Measurements from ENCODE around the gene TNFRSF18.

The TNFRSF18 gene

DNA sequence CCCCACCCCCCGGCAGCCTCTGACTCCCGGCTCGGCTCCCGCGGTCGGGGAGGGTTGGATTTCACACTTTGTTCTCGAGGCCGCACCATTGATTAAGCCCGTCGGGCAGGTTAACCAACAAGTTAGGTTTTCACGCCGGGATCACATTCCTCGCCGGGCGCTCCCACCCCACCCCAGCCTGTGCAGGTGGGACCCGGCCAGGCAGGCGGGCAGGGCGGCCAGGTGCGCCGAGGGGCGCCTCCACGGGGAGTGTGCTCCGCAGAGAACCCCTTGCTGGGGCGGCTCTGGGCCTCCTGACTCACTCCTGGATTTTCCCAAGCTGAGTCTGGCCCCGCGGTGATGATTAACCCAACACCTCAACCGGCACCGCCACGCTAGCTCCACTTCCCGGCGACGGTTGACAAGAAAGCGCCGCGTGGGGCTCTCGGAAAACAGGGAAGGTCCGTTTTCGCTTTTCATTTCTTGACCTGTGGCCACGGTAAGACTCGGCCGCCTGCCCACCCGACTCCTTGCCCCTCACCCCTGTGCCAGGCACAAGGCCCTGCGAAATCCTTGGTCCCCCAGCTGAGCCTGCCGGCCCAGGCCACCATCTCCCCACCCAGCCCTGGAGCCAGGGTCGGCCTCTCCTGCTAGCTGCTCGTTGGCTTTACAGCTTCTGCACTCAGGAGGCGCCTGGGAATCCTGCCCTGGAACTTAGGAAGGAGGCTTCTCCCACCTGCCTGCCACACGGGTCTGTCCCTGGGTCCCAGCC, 41.5 kb downstream of the TNFRSF18 start:
- Histone ChIP-seq H3K9me3 (ENCODE audit: control insufficient read depth in 2 of 2, low read length in 2 of 2) (no peaks in the 10 kb centered on the region), H3K4me1 (ENCODE audit: control insufficient read depth, insufficient read depth, low read length) (no peaks in the 10 kb centered on the region), H3K4me3 (ENCODE audit: low read length in 2 of 2) (no peak overlapping the region), H3K9ac (ENCODE audit: low read length in 2 of 2) (no peak overlapping the region), H3K27ac (ENCODE audit: low read length) (no peak overlapping the region), H3K36me3 (ENCODE audit: control insufficient read depth in 2 of 2, insufficient read depth in 2 of 2, low read length in 2 of 2) (no peaks in the 10 kb centered on the region), H3K27me3 (ENCODE audit: control insufficient read depth in 1 of 2, insufficient read depth in 2 of 2, low read length in 2 of 2) (peaks cover 13 to 44% of the 10 kb centered on the region in 2 donors)

- no peak overlapping the region for H3K9ac ChIP-seq (ENCODE audit: low read length in 2 of 2)
- H3K9me3 ChIP-seq (ENCODE audit: control insufficient read depth in 2 of 2, low read length in 2 of 2), result no peaks in the 10 kb centered on the region
- H3K4me1 ChIP-seq (ENCODE audit: control insufficient read depth, insufficient read depth, low read length), result no peaks in the 10 kb centered on the region
- H3K27me3 ChIP-seq (ENCODE audit: control insufficient read depth in 1 of 2, insufficient read depth in 2 of 2, low read length in 2 of 2), result peaks cover 12 to 38% of the 10 kb centered on the region in 2 donors
- no peaks in the 10 kb centered on the region for H3K36me3 ChIP-seq (ENCODE audit: control insufficient read depth in 2 of 2, insufficient read depth in 2 of 2, low read length in 2 of 2)
- no peak overlapping the region for H3K27ac ChIP-seq (ENCODE audit: low read length)
- H3K4me3 ChIP-seq (ENCODE audit: low read length in 2 of 2), result no peak overlapping the region
Observed at GRCh38 chr1:1164361-1164700, 42.1 kb downstream of the TNFRSF18 start.

- Histone ChIP-seq H3K4me1 (ENCODE audit: control insufficient read depth, insufficient read depth, low read length) (peaks cover 4% of the 10 kb centered on the region), H3K27ac (ENCODE audit: low read length) (no peak overlapping the region), H3K4me3 (ENCODE audit: low read length in 2 of 2) (no peak overlapping the region), H3K9me3 (ENCODE audit: control insufficient read depth in 2 of 2, low read length in 2 of 2) (no peaks in the 10 kb centered on the region), H3K9ac (ENCODE audit: low read length in 2 of 2) (no peak overlapping the region), H3K36me3 (ENCODE audit: control insufficient read depth in 2 of 2, insufficient read depth in 2 of 2, low read length in 2 of 2) (no peaks in the 10 kb centered on the region), H3K27me3 (ENCODE audit: control insufficient read depth in 1 of 2, insufficient read depth in 2 of 2, low read length in 2 of 2) (peaks cover 9 to 37% of the 10 kb centered on the region in 2 donors)
Observed at GRCh38 chr1:1163538-1164070, 42.8 kb downstream of the TNFRSF18 start.

DNA sequence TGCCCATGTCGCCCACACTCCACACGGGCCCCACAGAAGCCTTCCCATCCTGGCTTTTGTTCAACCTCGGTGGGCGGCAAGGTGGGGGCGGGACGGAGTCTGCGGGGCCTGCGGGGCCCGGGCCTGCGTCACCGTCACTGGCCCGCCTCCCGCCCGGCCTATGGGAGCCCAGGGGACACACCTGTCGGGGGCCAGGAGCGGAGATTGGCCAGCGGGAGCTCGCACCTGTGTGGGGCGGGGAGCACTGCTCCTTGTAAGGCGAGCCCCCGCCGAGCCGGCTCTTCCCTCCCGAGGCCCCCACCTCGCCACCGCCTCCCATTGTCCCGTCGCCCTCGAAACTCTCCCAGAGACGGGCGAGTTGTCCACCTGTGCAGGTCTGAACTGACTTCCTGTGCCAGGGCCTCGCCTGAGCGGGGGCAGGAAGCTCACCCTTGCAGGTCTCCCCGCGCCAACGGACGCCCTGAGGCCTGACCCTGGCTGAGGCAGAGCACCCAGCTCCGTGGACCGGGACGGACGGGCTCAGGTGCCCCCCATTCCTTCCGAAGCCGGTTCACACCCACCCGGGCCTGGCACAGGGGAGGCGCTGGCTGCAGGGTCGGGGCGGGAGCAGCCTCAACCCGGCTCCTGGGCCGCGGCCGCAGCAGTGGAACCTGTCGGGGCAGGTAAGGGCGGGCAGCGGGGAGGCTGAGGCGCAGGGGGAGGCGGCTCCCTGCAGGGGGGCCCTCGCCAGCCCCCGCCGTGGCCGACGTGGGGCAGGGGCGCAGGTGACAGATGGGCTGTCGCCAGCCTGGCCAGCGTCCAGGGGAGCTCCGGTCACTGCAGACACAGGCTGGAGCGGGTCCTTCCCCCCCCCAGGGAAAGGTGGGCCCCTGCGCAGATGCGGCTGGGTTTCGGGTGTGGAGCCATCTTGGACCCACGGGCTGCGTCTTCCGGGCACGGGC, 43.5 kb downstream of the TNFRSF18 start:
- no peak overlapping the region for H3K27ac ChIP-seq (ENCODE audit: low read length)

DNA sequence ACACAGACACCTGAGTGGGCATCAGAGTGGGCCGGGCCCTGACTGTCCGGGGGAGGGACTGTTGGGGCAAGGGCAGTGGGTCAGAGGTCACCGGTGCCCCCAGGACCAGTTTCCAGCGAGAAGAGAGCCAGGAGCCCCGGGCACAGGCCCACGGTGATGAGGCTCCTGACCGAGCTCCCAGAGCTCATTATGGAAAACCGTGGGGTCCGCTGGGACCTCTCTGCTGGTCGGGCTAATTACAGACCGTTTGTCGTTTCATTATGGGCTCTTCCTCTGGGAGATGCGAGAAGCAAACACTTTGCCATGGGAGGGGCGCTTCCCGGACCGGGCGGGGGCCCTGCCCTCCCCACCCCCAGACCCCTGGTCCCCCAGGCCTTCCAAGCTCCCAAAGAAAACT, 44.7 kb downstream of the TNFRSF18 start:
- Histone ChIP-seq H3K27ac (ENCODE audit: low read length) (no peak overlapping the region), H3K9ac (ENCODE audit: low read length in 2 of 2) (no peak overlapping the region), H3K4me1 (ENCODE audit: control insufficient read depth, insufficient read depth, low read length) (peaks cover 16% of the 10 kb centered on the region), H3K36me3 (ENCODE audit: control insufficient read depth in 2 of 2, insufficient read depth in 2 of 2, low read length in 2 of 2) (no peaks in the 10 kb centered on the region), H3K27me3 (ENCODE audit: control insufficient read depth in 1 of 2, insufficient read depth in 2 of 2, low read length in 2 of 2) (peaks cover 6 to 23% of the 10 kb centered on the region in 2 donors), H3K9me3 (ENCODE audit: control insufficient read depth in 2 of 2, low read length in 2 of 2) (no peaks in the 10 kb centered on the region), H3K4me3 (ENCODE audit: low read length in 2 of 2) (no peak overlapping the region)

More for the DNA sequence above, 43.5 kb downstream of the TNFRSF18 start:
- Histone ChIP-seq H3K9ac (ENCODE audit: low read length in 2 of 2) (no peak overlapping the region), H3K4me3 (ENCODE audit: low read length in 2 of 2) (no peak overlapping the region), H3K36me3 (ENCODE audit: control insufficient read depth in 2 of 2, insufficient read depth in 2 of 2, low read length in 2 of 2) (no peaks in the 10 kb centered on the region), H3K9me3 (ENCODE audit: control insufficient read depth in 2 of 2, low read length in 2 of 2) (no peaks in the 10 kb centered on the region), H3K4me1 (ENCODE audit: control insufficient read depth, insufficient read depth, low read length) (peaks cover 11% of the 10 kb centered on the region), H3K27me3 (ENCODE audit: control insufficient read depth in 1 of 2, insufficient read depth in 2 of 2, low read length in 2 of 2) (peaks cover 6 to 31% of the 10 kb centered on the region in 2 donors)

DNA sequence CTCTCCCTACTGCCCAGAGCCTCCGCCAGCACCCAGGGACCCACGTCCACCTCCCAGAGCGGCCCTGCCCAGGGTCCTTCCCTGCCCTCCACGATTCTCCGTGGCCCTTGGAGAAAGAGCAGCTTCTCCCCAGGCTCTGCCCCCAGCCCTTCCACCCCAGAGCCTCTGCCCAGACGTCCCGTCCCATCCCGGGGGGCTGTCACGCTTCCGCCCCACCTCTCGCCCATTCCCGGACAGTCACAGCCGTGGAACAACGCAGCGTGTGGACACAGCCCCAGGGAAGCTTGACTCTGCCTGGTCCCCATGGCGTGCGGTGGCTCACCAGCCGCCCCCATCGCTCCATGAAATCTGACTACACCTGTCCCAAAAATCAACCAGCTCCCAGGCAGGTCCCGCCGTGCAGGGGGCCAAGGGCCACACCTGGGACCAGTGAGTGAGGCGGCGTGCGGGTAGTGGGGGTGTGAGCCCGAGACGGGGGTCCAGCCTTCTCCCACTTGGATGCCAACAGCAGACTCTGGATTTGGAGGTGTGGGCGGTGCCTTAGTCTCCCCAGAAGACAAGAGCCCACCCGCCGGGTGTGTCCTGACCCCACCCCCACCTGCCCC, 45.2 kb downstream of the TNFRSF18 start:
- H3K9me3 ChIP-seq (ENCODE audit: control insufficient read depth in 2 of 2, low read length in 2 of 2), result no peaks in the 10 kb centered on the region
- no peak overlapping the region for H3K27ac ChIP-seq (ENCODE audit: low read length)
- H3K4me1 ChIP-seq (ENCODE audit: control insufficient read depth, insufficient read depth, low read length), result peaks cover 16% of the 10 kb centered on the region
- no peaks in the 10 kb centered on the region for H3K36me3 ChIP-seq (ENCODE audit: control insufficient read depth in 2 of 2, insufficient read depth in 2 of 2, low read length in 2 of 2)
- no peak overlapping the region for H3K4me3 ChIP-seq (ENCODE audit: low read length in 2 of 2)
- no peak overlapping the region for H3K9ac ChIP-seq (ENCODE audit: low read length in 2 of 2)
- peaks cover 6 to 23% of the 10 kb centered on the region in 2 donors for H3K27me3 ChIP-seq (ENCODE audit: control insufficient read depth in 1 of 2, insufficient read depth in 2 of 2, low read length in 2 of 2)

GRCh38 chr1:1160281-1160930, 46.0 kb downstream of the TNFRSF18 start:
- Histone ChIP-seq H3K4me3 (ENCODE audit: low read length in 2 of 2) (no peak overlapping the region), H3K9ac (ENCODE audit: low read length in 2 of 2) (no peak overlapping the region)

DNA sequence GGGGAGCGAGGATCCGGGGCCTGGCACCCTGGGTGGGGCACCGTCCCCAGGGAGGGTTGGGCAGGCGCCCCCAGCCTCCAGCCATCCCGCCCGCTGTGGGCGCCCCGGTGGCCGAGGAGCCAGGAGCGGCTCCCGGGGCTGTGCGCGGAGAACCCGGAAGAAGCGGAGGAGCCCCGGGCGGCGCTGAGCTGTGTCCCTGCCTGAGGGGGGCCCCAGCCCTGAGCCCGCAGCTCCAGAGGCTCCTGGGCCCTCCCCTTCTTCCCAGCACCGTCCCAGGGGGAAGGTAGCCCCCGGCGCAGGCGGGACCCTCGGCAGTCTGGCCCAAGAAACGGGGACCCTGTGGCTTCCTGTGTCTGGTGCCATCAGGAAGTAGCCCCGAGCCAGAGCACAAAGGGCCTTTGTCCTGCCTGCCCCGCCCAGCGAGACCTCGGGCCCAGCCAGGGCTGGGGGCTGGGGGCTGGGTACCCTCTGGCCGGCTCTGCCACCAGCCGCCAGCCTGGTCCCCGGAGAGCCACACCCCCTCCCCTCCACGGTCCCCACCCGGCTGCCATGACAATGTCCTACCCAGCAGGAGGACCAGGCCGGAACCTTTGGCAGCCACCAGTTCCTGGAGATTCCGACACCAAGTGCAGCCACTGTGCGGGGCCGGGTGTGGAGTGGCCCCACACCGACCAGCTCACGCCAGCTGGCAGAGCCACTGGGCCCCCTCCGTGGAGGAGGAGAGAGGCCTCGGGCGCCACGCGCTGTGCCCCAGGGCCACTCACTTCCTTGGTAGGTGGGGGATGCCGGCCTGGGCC, 48.3 kb downstream of the TNFRSF18 start:
- Histone ChIP-seq H3K9me3 (ENCODE audit: control insufficient read depth in 2 of 2, low read length in 2 of 2) (no peaks in the 10 kb centered on the region), H3K27ac (ENCODE audit: low read length) (peak overlapping the region; percentile 82), H3K27me3 (ENCODE audit: control insufficient read depth in 1 of 2, insufficient read depth in 2 of 2, low read length in 2 of 2) (peaks cover 0 to 6% of the 10 kb centered on the region in 2 donors), H3K9ac (ENCODE audit: low read length in 2 of 2) (peak overlapping the region; percentile 83 to 88), H3K36me3 (ENCODE audit: control insufficient read depth in 2 of 2, insufficient read depth in 2 of 2, low read length in 2 of 2) (no peaks in the 10 kb centered on the region), H3K4me1 (ENCODE audit: control insufficient read depth, insufficient read depth, low read length) (peaks cover 16% of the 10 kb centered on the region), H3K4me3 (ENCODE audit: low read length in 2 of 2) (peak overlapping the region; percentile 74 to 79)

More at GRCh38 chr1:1160281-1160930, 46.0 kb downstream of the TNFRSF18 start:
- H3K27me3 ChIP-seq (ENCODE audit: control insufficient read depth in 1 of 2, insufficient read depth in 2 of 2, low read length in 2 of 2), result peaks cover 6 to 20% of the 10 kb centered on the region in 2 donors
- no peaks in the 10 kb centered on the region for H3K36me3 ChIP-seq (ENCODE audit: control insufficient read depth in 2 of 2, insufficient read depth in 2 of 2, low read length in 2 of 2)
- H3K9me3 ChIP-seq (ENCODE audit: control insufficient read depth in 2 of 2, low read length in 2 of 2), result no peaks in the 10 kb centered on the region
- H3K4me1 ChIP-seq (ENCODE audit: control insufficient read depth, insufficient read depth, low read length), result peaks cover 16% of the 10 kb centered on the region
- H3K27ac ChIP-seq (ENCODE audit: low read length), result no peak overlapping the region

DNA sequence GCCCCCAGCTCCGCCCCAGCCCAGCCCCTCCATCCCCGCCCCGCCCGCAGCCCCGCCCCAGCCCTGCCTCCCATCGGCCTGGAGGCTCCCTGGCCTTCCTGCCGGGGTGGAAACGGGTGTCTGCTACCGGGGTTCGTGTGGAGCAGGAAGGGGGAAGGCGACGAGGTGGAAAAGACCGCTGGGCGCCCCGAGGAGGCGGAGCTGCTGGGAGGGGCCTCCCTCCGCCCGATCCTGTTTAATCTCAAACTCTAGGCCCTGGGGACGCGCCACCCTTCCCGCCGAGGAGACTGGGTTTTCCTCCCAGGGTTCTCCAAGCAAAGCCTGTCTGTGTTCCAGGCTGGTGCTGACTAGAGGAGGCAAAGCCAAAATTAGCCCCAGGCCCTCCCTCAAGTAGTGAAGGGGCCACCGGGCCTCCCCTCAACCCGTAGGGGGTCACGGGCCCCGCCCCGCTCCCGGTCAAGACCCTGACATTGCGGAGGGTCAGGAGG, 48.9 kb downstream of the TNFRSF18 start:
- H3K9ac ChIP-seq (ENCODE audit: low read length in 2 of 2), result peak overlapping the region; percentile 83 to 88

More for the DNA sequence above, 48.9 kb downstream of the TNFRSF18 start:
- Histone ChIP-seq H3K27me3 (ENCODE audit: control insufficient read depth in 1 of 2, insufficient read depth in 2 of 2, low read length in 2 of 2) (no peaks in the 10 kb centered on the region), H3K36me3 (ENCODE audit: control insufficient read depth in 2 of 2, insufficient read depth in 2 of 2, low read length in 2 of 2) (no peaks in the 10 kb centered on the region), H3K4me3 (ENCODE audit: low read length in 2 of 2) (peak overlapping the region; percentile 74 to 79), H3K4me1 (ENCODE audit: control insufficient read depth, insufficient read depth, low read length) (peaks cover 16% of the 10 kb centered on the region), H3K9me3 (ENCODE audit: control insufficient read depth in 2 of 2, low read length in 2 of 2) (no peaks in the 10 kb centered on the region), H3K27ac (ENCODE audit: low read length) (peak overlapping the region; percentile 82)

Measured in stomach smooth muscle (tissue), 2 donors.